Esophagus muscularis mucosa (tissue), 4 donors: ENCODE measurements around the gene SENP1. TPM values are rescaled to one million over a fixed set of nuclear protein-coding genes. Genes with fewer than 3 reads are reported as not detected.
A peak's percentile ranks its signal among the peaks of the same experiment; 100 is the strongest.

Source experiments
- DNase-seq: peaks from one replicate; pipeline ENCODE4 v3.0.0-alpha.2; 2017; ENCODE audit errors: extremely low spot score
- H3K27ac ChIP-seq, 4 donors: fragments of 200-600 bp; sonication (generic); replicated peaks in 1 of 4; 1 replicate in 3 of 4; 2 replicates in 1 of 4; pipeline ENCODE4 v1.5.1; 2016 to 2019; ENCODE audit warnings: mild to moderate bottlenecking in 1 of 4
- H3K27me3 ChIP-seq, 4 donors: fragments of 200-600 bp; sonication (generic); one replicate each; pipeline versions ENCODE4 v1.5.1 to v1.6.0; 2016 to 2019
- H3K36me3 ChIP-seq, 4 donors: fragments of 200-600 bp; sonication (generic); one replicate each; pipeline ENCODE4 v1.5.1; 2016 to 2019
- H3K4me1 ChIP-seq, 4 donors: fragments of 200-600 bp; sonication (generic); one replicate each; pipeline ENCODE4 v1.5.1; 2016 to 2019
- H3K4me3 ChIP-seq, 4 donors: fragments of 200-600 bp; sonication (generic); 1 replicate in 2 of 4; 2 replicates in 2 of 4; pipeline ENCODE4 v1.5.1; 2016 to 2019; ENCODE audit warnings: mild to moderate bottlenecking in 4 of 4, moderate library complexity in 1 of 4
- H3K9me3 ChIP-seq, 4 donors: fragments of 200-600 bp; sonication (generic); 1 replicate in 3 of 4; 2 replicates in 1 of 4; pipeline ENCODE4 v1.5.1; 2016 to 2019
- EP300 ChIP-seq: sonication (generic); formaldehyde crosslinking; IDR thresholded peaks from one replicate; pipeline ENCODE4 v1.6.1; 2017; ENCODE audit warnings: antibody characterized with exemption
- POLR2A ChIP-seq: fragments of 450-650 bp; IDR thresholded peaks from one replicate; pipeline ENCODE4 v1.6.1; 2017; ENCODE audit warnings: antibody characterized with exemption, moderate library complexity, mild to moderate bottlenecking, low read depth
- POLR2AphosphoS5 ChIP-seq, 2 donors: sonication (generic); formaldehyde crosslinking; IDR thresholded peaks; one replicate each; pipeline ENCODE4 v1.6.1; 2017; ENCODE audit warnings: antibody characterized with exemption in 2 of 2
- WGBS: methylation state at CpG from one replicate; pipeline ENCODE4 v1.1.5; 2018; 5-methylcytosine and 5-hydroxymethylcytosine counted together
- intact Hi-C: fragments of 100-400 bp; cut with DNase I; formaldehyde crosslinking; loops from one replicate; pipeline ENCODE4 v1.15.1; 2023
- total RNA-seq, 4 donors: library from RNA; depleted of rRNA; stranded (reverse); fragments of >200 nt; gene quantifications; one replicate each; pipeline versions ENCODE4 v1.1.0 to v1.2.1, GENCODE V29; 2016
- TF ChIP-seq, protein P1 (sequence below), 3 experiments: fragments of 200-600 bp in 2 of 3; fragments of 450-650 bp in 1 of 3; sonication (generic) in 2 of 3; IDR thresholded peaks; one replicate each; pipeline ENCODE4 v1.5.1; 2017 to 2019; ENCODE audit warnings: antibody characterized with exemption in 3 of 3, mild to moderate bottlenecking in 2 of 3, moderate library complexity in 1 of 3

The SENP1 gene
- total RNA-seq, 4 donors from 2014 or later = 12.9 to 19.2 (median 14.3) TPM

GRCh38 chr12:48106681-48107613 lies 1.1 kb upstream of the SENP1 start:
- peaks cover 18 to 29% (median 22%) of the 10 kb centered on the region in 4 donors for H3K4me1 ChIP-seq
- H3K27ac ChIP-seq = peak overlapping the region; percentile 86 to 92 (median 92)
- TF ChIP-seq POLR2A (no peak), POLR2AphosphoS5 (IDR thresholded peaks at IDR 0.05) (no peak), EP300 (no peak)
- TF ChIP-seq, protein P1, sequence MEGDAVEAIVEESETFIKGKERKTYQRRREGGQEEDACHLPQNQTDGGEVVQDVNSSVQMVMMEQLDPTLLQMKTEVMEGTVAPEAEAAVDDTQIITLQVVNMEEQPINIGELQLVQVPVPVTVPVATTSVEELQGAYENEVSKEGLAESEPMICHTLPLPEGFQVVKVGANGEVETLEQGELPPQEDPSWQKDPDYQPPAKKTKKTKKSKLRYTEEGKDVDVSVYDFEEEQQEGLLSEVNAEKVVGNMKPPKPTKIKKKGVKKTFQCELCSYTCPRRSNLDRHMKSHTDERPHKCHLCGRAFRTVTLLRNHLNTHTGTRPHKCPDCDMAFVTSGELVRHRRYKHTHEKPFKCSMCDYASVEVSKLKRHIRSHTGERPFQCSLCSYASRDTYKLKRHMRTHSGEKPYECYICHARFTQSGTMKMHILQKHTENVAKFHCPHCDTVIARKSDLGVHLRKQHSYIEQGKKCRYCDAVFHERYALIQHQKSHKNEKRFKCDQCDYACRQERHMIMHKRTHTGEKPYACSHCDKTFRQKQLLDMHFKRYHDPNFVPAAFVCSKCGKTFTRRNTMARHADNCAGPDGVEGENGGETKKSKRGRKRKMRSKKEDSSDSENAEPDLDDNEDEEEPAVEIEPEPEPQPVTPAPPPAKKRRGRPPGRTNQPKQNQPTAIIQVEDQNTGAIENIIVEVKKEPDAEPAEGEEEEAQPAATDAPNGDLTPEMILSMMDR (IDR thresholded peaks at IDR 0.05) = no peak
- no peaks in the 10 kb centered on the region for H3K27me3 ChIP-seq
- intact Hi-C loops = loop anchor here (1.0 to 5.0 kb wide), 2 partner anchors 12 to 50 kb away; partner anchors contain the start of genes ASB8 and PFKM
- no peak for DNase-seq
- no peaks in the 10 kb centered on the region for H3K36me3 ChIP-seq
- H3K4me3 ChIP-seq = peak overlapping the region; percentile 68 to 96 (median 86)
- no peaks in the 10 kb centered on the region for H3K9me3 ChIP-seq
- 65% methylated on average over 5 of the region's 5 CpGs for WGBS

- H3K36me3 ChIP-seq = peaks cover 0 to 8% (median 0%) of the 10 kb centered on the region in 4 donors
- DNase-seq = no peak
- no peak for TF ChIP-seq POLR2AphosphoS5 (IDR thresholded peaks at IDR 0.05)
- TF ChIP-seq, protein P1 (IDR thresholded peaks at IDR 0.05) = no peak
- no peak for TF ChIP-seq EP300
- TF ChIP-seq POLR2A = no peak
- H3K27ac ChIP-seq = peak overlapping the region; percentile 86 to 92 (median 92)
- H3K27me3 ChIP-seq = no peaks in the 10 kb centered on the region
- no peaks in the 10 kb centered on the region for H3K9me3 ChIP-seq
- intact Hi-C loops = loop anchor here (5.0 kb wide), 1 partner anchor 52 kb away; the partner anchor contains the start of gene ASB8
- under 1% methylated on average over 23 of the region's 30 CpGs for WGBS
- peaks cover 18 to 29% (median 22%) of the 10 kb centered on the region in 4 donors for H3K4me1 ChIP-seq
- peak overlapping the region; percentile 68 to 96 (median 86) for H3K4me3 ChIP-seq
These were observed 485 bp downstream of the SENP1 start for GRCh38 chr12:48105321-48105866.

- 70% methylated on average over 4 of the region's 4 CpGs for WGBS
- peak overlapping the region; percentile 68 to 96 (median 86) for H3K4me3 ChIP-seq
- H3K4me1 ChIP-seq = peaks cover 18 to 29% (median 22%) of the 10 kb centered on the region in 4 donors
- no peaks in the 10 kb centered on the region for H3K9me3 ChIP-seq
- H3K27ac ChIP-seq = no peak overlapping the region
- peaks cover 0 to 12% (median 0%) of the 10 kb centered on the region in 4 donors for H3K36me3 ChIP-seq
- intact Hi-C loops = no loop called here
- H3K27me3 ChIP-seq = no peaks in the 10 kb centered on the region
- TF ChIP-seq EP300 (no peak), POLR2A (no peak), POLR2AphosphoS5 (IDR thresholded peaks at IDR 0.05) (no peak)
- TF ChIP-seq, protein P1 (IDR thresholded peaks at IDR 0.05) = no peak
- no peak for DNase-seq
These were observed 1.3 kb downstream of the SENP1 start for GRCh38 chr12:48104531-48104930.

- no peaks in the 10 kb centered on the region for H3K9me3 ChIP-seq
- DNase-seq = no peak
- no peak overlapping the region for H3K4me3 ChIP-seq
- peaks cover 26 to 87% (median 73%) of the 10 kb centered on the region in 4 donors for H3K36me3 ChIP-seq
- WGBS = 74% methylated on average over 1 of the region's 1 CpG
- no peaks in the 10 kb centered on the region for H3K4me1 ChIP-seq
- TF ChIP-seq, protein P1 (IDR thresholded peaks at IDR 0.05) = no peak
- TF ChIP-seq POLR2AphosphoS5 (IDR thresholded peaks at IDR 0.05) = no peak
- TF ChIP-seq POLR2A = no peak
- no peak for TF ChIP-seq EP300
- intact Hi-C loops = no loop called here
- H3K27me3 ChIP-seq = no peaks in the 10 kb centered on the region
- no peak overlapping the region for H3K27ac ChIP-seq
These were observed 13.3 kb downstream of the SENP1 start for GRCh38 chr12:48092611-48093010.
